LNCaP clone FGC (cell line): ENCODE results near the gene FAM114A1.

Source experiments
- DNase-seq: peaks from one replicate; pipeline ENCODE4 v3.0.0-alpha.2; 2011; ENCODE audit warnings: low read depth
- H3K4me3 ChIP-seq: 2 replicates; pipeline ENCODE4 v1.5.1; 2011; ENCODE audit warnings: mild to moderate bottlenecking, low read depth, low read length, control low read depth
- CTCF ChIP-seq: IDR thresholded peaks from 2 replicates; pipeline ENCODE4 v1.5.1; 2012; ENCODE audit warnings: mild to moderate bottlenecking; ENCODE audit not compliant: control insufficient read depth, insufficient read depth; ENCODE audit errors: extremely low read depth

Gene FAM114A1

GRCh38 chr4:38867478-38868058, at the start of gene FAM114A1:
Gene FAM114A1, plus strand, starts transcription at chr4:38867806. Its CDS starts 10,273 bp downstream, at chr4:38878079.
- peak within 1 kb of the TSS; percentile 81 for H3K4me3 ChIP-seq
- TF ChIP-seq CTCF, result no peak
- DNase-seq, result peak; percentile 13

GRCh38 chr4:38818441-38818976, 49.1 kb upstream of the FAM114A1 start:
- no peak overlapping the region for H3K4me3 ChIP-seq
- no peak for TF ChIP-seq CTCF
- no peak for DNase-seq

GRCh38 chr4:38819569-38819968, 48.0 kb upstream of the FAM114A1 start:
- H3K4me3 ChIP-seq, result no peak overlapping the region
- TF ChIP-seq CTCF, result no peak

GRCh38 chr4:38820329-38821061, 47.1 kb upstream of the FAM114A1 start:
- no peak for DNase-seq
- H3K4me3 ChIP-seq, result no peak overlapping the region
- TF ChIP-seq CTCF, result no peak

More at GRCh38 chr4:38819569-38819968, 48.0 kb upstream of the FAM114A1 start:
- no peak for DNase-seq

GRCh38 chr4:38821739-38822138, 45.9 kb upstream of the FAM114A1 start:
- no peak overlapping the region for H3K4me3 ChIP-seq

GRCh38 chr4:38822748-38823303, 44.8 kb upstream of the FAM114A1 start:
- H3K4me3 ChIP-seq, result no peak overlapping the region
- TF ChIP-seq CTCF, result no peak
- DNase-seq, result no peak

More at GRCh38 chr4:38821739-38822138, 45.9 kb upstream of the FAM114A1 start:
- TF ChIP-seq CTCF, result no peak
- no peak for DNase-seq
